Loucy (cell line): ENCODE measurements around the gene TENM3.

Experiments used
- H2AFZ ChIP-seq: fragments of 200-600 bp; sonication (generic); 2 replicates; pipeline ENCODE4 v1.6.0; 2016; ENCODE audit warnings: antibody characterized with exemption, mild to moderate bottlenecking, low read length, moderate library complexity
- H3F3A ChIP-seq: fragments of 200-600 bp; 2 replicates; pipeline ENCODE4 v1.6.0; 2016; ENCODE audit warnings: antibody characterized with exemption, low read depth, mild to moderate bottlenecking
- H3K27me3 ChIP-seq: fragments of 200-600 bp; sonication (generic); 2 replicates; pipeline ENCODE4 v1.6.1; 2014; ENCODE audit warnings: low read length, mild to moderate bottlenecking; ENCODE audit not compliant: insufficient read depth, poor library complexity, severe bottlenecking
- H3K36me3 ChIP-seq: fragments of 200-600 bp; sonication (generic); 2 replicates; pipeline ENCODE4 v1.6.1; 2016; ENCODE audit warnings: low read length; ENCODE audit not compliant: insufficient read depth
- H3K4me1 ChIP-seq: fragments of 200-600 bp; sonication (generic); 2 replicates; pipeline ENCODE4 v1.5.1; 2014; ENCODE audit warnings: low read length, mild to moderate bottlenecking; ENCODE audit not compliant: insufficient read depth, poor library complexity, severe bottlenecking
- H3K4me2 ChIP-seq: fragments of 200-600 bp; sonication (generic); 2 replicates; pipeline ENCODE4 v1.6.0; 2014; ENCODE audit warnings: antibody characterized with exemption, low read length, low read depth, mild to moderate bottlenecking; ENCODE audit not compliant: poor library complexity, severe bottlenecking
- H3K4me3 ChIP-seq: fragments of 200-600 bp; sonication (generic); 2 replicates; pipeline ENCODE4 v1.5.1; 2014; ENCODE audit warnings: low read length, mild to moderate bottlenecking, mixed read lengths; ENCODE audit not compliant: poor library complexity, severe bottlenecking
- H3K79me2 ChIP-seq: fragments of 200-600 bp; sonication (generic); 2 replicates; pipeline ENCODE4 v1.6.1; 2014; ENCODE audit warnings: low read length; ENCODE audit not compliant: insufficient read depth
- H3K9ac ChIP-seq: fragments of 200-600 bp; sonication (generic); 2 replicates; pipeline ENCODE4 v1.6.0; 2014; ENCODE audit warnings: mild to moderate bottlenecking, low read depth, low read length, moderate library complexity; ENCODE audit not compliant: poor library complexity, severe bottlenecking
- H3K9me2 ChIP-seq: fragments of 200-600 bp; sonication (generic); replicated peaks from 2 replicates; pipeline ENCODE4 v1.6.1; 2016; ENCODE audit warnings: low read depth, low read length, mixed read lengths
- H3K9me3 ChIP-seq: fragments of 200-600 bp; sonication (generic); 2 replicates; pipeline ENCODE4 v1.6.1; 2014; ENCODE audit warnings: mild to moderate bottlenecking, antibody characterized with exemption, low read length, low read depth; ENCODE audit not compliant: insufficient read depth
- H4K20me1 ChIP-seq: fragments of 200-600 bp; sonication (generic); 2 replicates; pipeline ENCODE4 v1.6.0; 2014; ENCODE audit warnings: antibody characterized with exemption, low read length, mild to moderate bottlenecking; ENCODE audit not compliant: insufficient read depth, poor library complexity, severe bottlenecking
- CTCF ChIP-seq: fragments of 200-600 bp; sonication (generic); conservative IDR thresholded peaks from 2 replicates; pipeline ENCODE4 v1.5.1; 2014; ENCODE audit warnings: mild to moderate bottlenecking, antibody characterized with exemption, low read length
- EZH2phosphoT487 ChIP-seq: fragments of 200-600 bp; IDR thresholded peaks from 2 replicates; pipeline ENCODE4 v1.6.1; 2018; ENCODE audit warnings: antibody characterized with exemption, mild to moderate bottlenecking, moderate library complexity, borderline replicate concordance

TENM3 gene

GRCh38 chr4:182278729-182279128, 35.5 kb downstream of the TENM3 start:
- Histone ChIP-seq H3K9ac (no peak overlapping the region), H4K20me1 (no peaks in the 10 kb centered on the region), H3K4me3 (no peak overlapping the region), H3K9me2 (no peaks in the 10 kb centered on the region), H2AFZ (no peak overlapping the region), H3F3A (no peaks in the 10 kb centered on the region), H3K79me2 (no peaks in the 10 kb centered on the region), H3K4me1 (no peaks in the 10 kb centered on the region), H3K27me3 (no peaks in the 10 kb centered on the region), H3K9me3 (no peaks in the 10 kb centered on the region), H3K36me3 (no peaks in the 10 kb centered on the region), H3K4me2 (no peak overlapping the region)
- TF ChIP-seq EZH2phosphoT487 (no peak), CTCF (no peak)

- Histone ChIP-seq H3K36me3 (no peaks in the 10 kb centered on the region), H4K20me1 (no peaks in the 10 kb centered on the region), H3K9me3 (no peaks in the 10 kb centered on the region), H3K4me3 (no peak overlapping the region), H2AFZ (no peak overlapping the region), H3K4me2 (no peak overlapping the region), H3K27me3 (no peaks in the 10 kb centered on the region), H3K79me2 (no peaks in the 10 kb centered on the region), H3F3A (no peaks in the 10 kb centered on the region), H3K9me2 (no peaks in the 10 kb centered on the region), H3K4me1 (no peaks in the 10 kb centered on the region), H3K9ac (no peak overlapping the region)
- TF ChIP-seq EZH2phosphoT487 (no peak), CTCF (no peak)
These were observed 37.4 kb downstream of the TENM3 start for GRCh38 chr4:182280436-182281111.

GRCh38 chr4:182286035-182286434, 42.8 kb downstream of the TENM3 start:
- H3K9me2 ChIP-seq: no peaks in the 10 kb centered on the region
- no peaks in the 10 kb centered on the region for H3K27me3 ChIP-seq
- no peaks in the 10 kb centered on the region for H3K36me3 ChIP-seq
- no peak overlapping the region for H3K4me3 ChIP-seq
- peaks cover 3% of the 10 kb centered on the region; the same call in 1 of the 2 replicates for H3K9me3 ChIP-seq
- H2AFZ ChIP-seq: no peak overlapping the region
- no peak overlapping the region for H3K4me2 ChIP-seq
- no peaks in the 10 kb centered on the region for H3F3A ChIP-seq
- TF ChIP-seq EZH2phosphoT487: no peak
- no peak for TF ChIP-seq CTCF
- H3K79me2 ChIP-seq: no peaks in the 10 kb centered on the region
- H3K9ac ChIP-seq: no peak overlapping the region
- H4K20me1 ChIP-seq: no peaks in the 10 kb centered on the region
- H3K4me1 ChIP-seq: no peaks in the 10 kb centered on the region
